ENCODE results near the gene C10orf67. TPM values are rescaled to one million over a fixed set of nuclear protein-coding genes. Genes with fewer than 3 reads are reported as not detected.

The C10orf67 gene
- total RNA-seq, 2 donors from 2014 or later, result 0.52 TPM; not detected in 1

DNA sequence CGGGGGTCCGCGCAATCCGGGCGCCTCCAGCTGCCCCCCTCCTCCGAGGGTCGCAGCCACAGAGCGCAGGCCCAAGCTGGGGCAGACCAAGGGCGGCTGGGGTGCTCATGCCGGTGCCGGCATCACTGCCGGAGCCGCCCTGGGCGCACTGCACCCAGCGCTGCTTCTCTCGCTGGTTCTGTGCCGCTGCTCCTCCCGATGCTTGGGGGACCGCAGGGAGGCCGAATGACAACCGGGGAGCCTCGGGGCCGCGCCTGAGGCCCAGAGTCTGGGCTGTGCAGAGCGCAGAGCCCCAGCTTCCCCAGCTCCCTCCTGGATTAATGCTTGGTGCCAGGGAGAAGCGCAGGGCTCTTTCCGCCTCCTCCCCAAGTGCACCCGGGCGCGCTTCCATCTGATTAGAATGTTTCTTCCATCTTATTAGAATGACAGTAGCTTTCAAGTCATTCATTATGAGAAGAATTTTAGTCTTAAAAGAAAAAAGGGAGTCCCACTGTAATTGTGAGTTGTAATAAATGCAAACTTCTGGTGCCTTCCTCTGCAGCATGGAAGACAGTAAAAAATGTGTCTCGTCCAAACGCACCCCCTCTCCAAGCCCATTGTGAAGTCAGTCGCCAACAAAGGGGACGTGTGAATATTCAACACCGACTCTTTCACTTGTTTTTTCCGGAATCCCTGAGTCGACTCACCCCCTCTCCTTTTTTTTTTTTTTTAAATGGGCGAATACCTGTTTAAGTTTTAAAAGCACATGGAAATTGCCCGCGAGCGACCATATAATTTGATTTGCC is 172.0 kb downstream of the C10orf67 start:
- intact Hi-C loops (cut with DNase I), result no loop called here
- Histone ChIP-seq H3K27ac (peak overlapping the region in 3 of 4 donors; percentile 91 to 93 (median 91)), H3K27me3 (no peaks in the 10 kb centered on the region), H3K4me1 (peaks cover 35% of the 10 kb centered on the region), H3K4me3 (peak overlapping the region; percentile 33 to 43), H3K9me3 (no peaks in the 10 kb centered on the region), H3K36me3 (replicated peaks in 1 of 2; ENCODE audit: insufficient read depth in 1 of 2, low read depth in 2 of 2) (no peaks in the 10 kb centered on the region)
- TF ChIP-seq POLR2A (IDR thresholded peaks at IDR 0.05), result no peak
- TF ChIP-seq, protein P1, sequence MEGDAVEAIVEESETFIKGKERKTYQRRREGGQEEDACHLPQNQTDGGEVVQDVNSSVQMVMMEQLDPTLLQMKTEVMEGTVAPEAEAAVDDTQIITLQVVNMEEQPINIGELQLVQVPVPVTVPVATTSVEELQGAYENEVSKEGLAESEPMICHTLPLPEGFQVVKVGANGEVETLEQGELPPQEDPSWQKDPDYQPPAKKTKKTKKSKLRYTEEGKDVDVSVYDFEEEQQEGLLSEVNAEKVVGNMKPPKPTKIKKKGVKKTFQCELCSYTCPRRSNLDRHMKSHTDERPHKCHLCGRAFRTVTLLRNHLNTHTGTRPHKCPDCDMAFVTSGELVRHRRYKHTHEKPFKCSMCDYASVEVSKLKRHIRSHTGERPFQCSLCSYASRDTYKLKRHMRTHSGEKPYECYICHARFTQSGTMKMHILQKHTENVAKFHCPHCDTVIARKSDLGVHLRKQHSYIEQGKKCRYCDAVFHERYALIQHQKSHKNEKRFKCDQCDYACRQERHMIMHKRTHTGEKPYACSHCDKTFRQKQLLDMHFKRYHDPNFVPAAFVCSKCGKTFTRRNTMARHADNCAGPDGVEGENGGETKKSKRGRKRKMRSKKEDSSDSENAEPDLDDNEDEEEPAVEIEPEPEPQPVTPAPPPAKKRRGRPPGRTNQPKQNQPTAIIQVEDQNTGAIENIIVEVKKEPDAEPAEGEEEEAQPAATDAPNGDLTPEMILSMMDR (IDR thresholded peaks at IDR 0.05), result no peak
- DNase-seq (no peak), ATAC-seq (no peak)
- 4 to 5% methylated on average over 17 to 40 of the region's 41 CpGs for WGBS, 2 donors

DNA sequence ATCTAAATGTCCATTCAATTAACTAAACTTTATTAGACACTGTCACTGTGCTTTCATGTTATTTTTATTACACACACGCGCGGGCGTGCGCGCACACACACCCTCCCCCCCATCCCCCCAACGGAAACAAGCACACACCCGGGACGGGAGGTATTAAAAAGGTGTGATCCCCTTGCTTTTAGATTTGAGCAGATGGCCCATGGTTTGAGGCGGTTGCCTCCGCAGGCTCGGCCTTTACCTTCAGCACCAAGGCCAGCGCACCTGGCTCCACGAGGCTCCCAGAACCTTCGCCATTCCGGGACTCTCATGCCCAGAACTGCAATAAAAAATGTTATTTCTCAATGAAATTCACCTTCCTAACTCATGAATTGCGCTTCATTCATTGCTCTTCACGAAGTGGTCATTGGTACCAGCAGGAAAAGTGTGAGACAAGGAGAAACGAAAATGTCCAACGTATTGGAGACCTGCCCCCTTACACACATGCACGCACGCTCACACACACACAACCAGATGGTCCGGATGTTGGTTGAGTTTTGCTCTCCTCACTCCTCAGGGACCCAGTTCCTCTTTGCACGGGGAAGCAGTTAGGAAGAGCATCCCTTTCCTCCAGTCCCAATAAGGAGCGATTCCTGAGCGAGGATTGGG is 173.2 kb downstream of the C10orf67 start:
- no peaks in the 10 kb centered on the region for H3K27me3 ChIP-seq
- H3K27ac ChIP-seq, result no peak overlapping the region
- ATAC-seq (no peak), DNase-seq (peak; percentile 56 to 74 (median 67))
- peaks cover 27% of the 10 kb centered on the region for H3K4me1 ChIP-seq
- intact Hi-C loops (cut with DNase I), result no loop called here
- TF ChIP-seq, protein P1 (IDR thresholded peaks at IDR 0.05), result no peak
- TF ChIP-seq POLR2A (IDR thresholded peaks at IDR 0.05), result no peak
- H3K4me3 ChIP-seq, result no peak overlapping the region
- H3K36me3 ChIP-seq (replicated peaks in 1 of 2; ENCODE audit: insufficient read depth in 1 of 2, low read depth in 2 of 2), result no peaks in the 10 kb centered on the region
- WGBS, 2 donors, result 23 to 25% methylated on average over 25 to 26 of the region's 26 CpGs
- H3K9me3 ChIP-seq, result no peaks in the 10 kb centered on the region

DNA sequence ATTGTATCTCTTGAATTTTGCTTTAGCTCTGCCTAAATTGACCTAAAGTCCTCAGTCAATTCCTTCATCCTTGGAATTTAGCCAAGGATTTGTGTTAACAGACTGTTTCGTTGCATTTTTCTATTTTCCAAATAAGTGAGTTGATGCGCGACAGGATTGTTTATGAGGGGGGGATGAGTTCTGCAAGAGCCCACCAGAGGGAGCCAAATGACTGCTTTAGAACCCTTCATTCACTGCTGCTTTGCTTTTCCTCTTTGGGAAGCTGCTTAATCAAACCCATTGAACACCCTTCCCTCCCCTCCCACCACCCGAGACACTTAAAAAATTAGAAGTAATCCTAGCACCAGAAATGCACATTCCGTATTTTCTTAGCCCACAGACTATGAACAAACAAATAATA is 186.2 kb downstream of the C10orf67 start:
- Histone ChIP-seq H3K36me3 (replicated peaks in 1 of 2; ENCODE audit: insufficient read depth in 1 of 2, low read depth in 2 of 2) (no peaks in the 10 kb centered on the region), H3K27me3 (no peaks in the 10 kb centered on the region), H3K9me3 (no peaks in the 10 kb centered on the region), H3K4me3 (no peak overlapping the region), H3K4me1 (peaks cover 36% of the 10 kb centered on the region), H3K27ac (peak overlapping the region in 1 of 4 donors; percentile 20)
- WGBS, 2 donors, result 2 to 3% methylated on average over 5 of the region's 5 CpGs
- intact Hi-C loops (cut with DNase I), result loop anchor here (5.0 kb wide), 1 partner anchor 139 kb away; no protein-coding TSS in a partner anchor
- no peak for TF ChIP-seq POLR2A (IDR thresholded peaks at IDR 0.05)
- TF ChIP-seq, protein P1 (IDR thresholded peaks at IDR 0.05), result peak; percentile 68 to 88 (median 87)
- peak; percentile 85 for ATAC-seq
- peak; percentile 69 to 83 (median 73) for DNase-seq

DNA sequence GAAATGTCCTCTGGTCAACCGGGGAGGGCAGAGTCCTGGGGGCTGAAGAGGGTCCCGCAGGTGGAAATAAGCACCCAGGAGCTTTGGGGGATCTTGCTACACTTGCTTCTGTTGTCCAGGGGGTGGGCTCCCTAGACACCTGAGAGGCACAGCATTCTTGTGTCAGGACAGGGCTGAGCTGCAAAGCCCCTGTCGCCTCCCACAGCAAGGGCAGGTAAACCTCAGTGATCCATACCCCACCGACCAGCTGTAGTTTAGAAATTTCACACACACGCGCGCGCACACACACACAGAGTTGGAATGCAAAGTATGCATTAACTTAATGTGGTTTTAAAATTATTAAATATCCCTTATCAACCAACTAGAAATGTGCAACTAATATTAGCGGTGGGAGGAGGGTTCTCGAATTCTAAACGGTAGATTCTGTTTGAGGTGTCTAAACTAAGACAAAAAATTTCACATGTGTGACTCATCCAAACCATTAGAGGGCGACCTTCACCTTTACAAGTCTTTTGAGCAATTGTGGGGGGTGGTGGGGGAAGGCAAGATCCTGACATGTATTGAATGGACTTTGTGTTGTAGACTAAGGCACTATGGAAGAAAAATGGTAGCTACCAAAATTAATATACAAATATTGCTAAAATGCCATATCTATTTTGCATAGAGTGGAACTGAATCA is 186.8 kb downstream of the C10orf67 start:
- no peaks in the 10 kb centered on the region for H3K27me3 ChIP-seq
- peak in 3 of 4 donors; percentile 43 to 51 (median 44) for DNase-seq
- no peak for TF ChIP-seq POLR2A (IDR thresholded peaks at IDR 0.05)
- TF ChIP-seq, protein P1 (IDR thresholded peaks at IDR 0.05), result peak in 2 of 7 experiments; percentile 47 to 51
- H3K27ac ChIP-seq, result peak overlapping the region in 1 of 4 donors; percentile 20
- H3K4me1 ChIP-seq, result peaks cover 33% of the 10 kb centered on the region
- no peak overlapping the region for H3K4me3 ChIP-seq
- intact Hi-C loops (cut with DNase I), result loop anchor here (5.0 kb wide), 1 partner anchor 139 kb away; no protein-coding TSS in a partner anchor
- H3K9me3 ChIP-seq, result no peaks in the 10 kb centered on the region
- 43 to 45% methylated on average over 12 of the region's 12 CpGs for WGBS, 2 donors
- peak; percentile 73 for ATAC-seq
- H3K36me3 ChIP-seq (replicated peaks in 1 of 2; ENCODE audit: insufficient read depth in 1 of 2, low read depth in 2 of 2), result no peaks in the 10 kb centered on the region
